ENCODE results near the gene CARMIL1.
A peak's percentile ranks its signal among the peaks of the same experiment; 100 is the strongest.

CARMIL1 gene

DNA sequence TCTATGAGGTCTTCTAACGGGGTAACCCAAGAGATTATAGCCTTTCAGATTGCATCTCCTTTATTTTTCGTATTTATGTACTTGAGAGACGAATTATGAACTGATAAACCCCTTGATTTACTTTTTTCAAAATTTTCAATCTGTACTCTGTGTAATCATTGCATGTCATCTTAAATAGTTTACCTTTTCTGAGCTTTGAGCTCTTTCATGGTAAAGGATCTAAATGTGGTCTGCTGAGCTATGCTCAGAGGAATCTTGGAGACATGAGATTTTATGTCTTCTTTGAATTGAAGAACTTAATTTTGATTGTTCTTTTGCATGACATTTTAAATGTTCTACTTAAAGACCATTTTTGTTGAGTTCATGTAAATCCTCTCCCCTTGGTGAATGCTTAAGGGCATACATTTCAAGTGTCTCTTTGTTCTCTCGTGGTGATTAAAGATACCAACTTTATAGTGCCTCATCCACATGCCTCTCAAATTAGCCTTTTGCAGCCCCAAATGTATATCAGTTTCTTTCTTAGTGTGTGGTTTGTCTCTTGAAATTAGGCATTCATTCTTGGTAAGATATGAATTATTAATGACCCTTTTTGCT is 256.6 kb downstream of the CARMIL1 start:
- DNase-seq = no peak

DNA sequence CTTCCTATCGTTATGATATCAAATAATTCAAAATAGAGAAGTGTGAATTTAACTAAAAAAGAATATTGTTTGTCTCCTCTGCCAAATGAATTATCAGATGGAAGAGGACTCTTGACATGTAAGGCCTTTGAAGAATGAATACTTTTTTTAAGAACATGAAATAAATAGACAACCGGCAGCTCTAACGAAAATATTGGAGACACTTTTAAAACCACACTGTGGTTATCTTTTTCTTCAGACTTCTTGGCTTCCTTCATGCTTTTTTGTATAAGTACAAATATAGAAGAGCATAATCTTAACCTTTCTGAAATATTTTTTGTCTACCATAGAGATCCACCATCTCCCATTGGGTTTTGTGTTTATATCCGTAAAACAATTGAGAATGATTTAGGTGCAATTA is 257.6 kb downstream of the CARMIL1 start:
- no peak for DNase-seq

DNA sequence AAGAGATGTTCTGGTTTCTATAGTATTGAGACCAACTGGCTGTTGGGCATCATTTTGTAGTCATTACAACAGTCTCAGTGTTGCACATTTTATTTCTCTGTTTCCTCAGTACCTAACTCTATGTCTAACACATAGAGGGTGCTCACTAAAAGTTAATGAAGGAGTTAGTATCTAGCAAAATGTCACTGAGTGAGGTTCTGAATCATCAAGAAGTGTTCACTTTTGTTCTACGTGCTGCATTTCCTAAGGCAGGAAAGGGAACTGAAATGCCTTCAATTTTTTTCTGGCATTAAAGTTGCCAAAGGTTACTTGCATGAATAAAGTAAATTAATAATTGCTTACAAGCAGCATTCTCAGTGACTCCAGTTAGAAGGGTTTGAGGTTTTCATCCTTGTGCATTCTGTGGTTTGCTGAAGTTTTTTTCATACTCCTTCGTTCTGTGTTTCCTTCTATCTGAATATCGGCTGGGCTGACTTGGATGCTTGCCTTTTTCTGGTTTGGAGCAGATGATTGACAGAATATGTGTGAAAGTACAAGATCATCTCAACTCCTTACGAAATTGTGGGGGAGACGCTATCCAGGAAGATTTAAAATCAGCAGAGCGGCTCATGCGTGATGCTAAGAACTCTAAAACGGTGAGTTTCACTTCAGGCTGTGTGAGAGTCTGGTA is 258.3 kb downstream of the CARMIL1 start:
- DNase-seq = no peak

DNA sequence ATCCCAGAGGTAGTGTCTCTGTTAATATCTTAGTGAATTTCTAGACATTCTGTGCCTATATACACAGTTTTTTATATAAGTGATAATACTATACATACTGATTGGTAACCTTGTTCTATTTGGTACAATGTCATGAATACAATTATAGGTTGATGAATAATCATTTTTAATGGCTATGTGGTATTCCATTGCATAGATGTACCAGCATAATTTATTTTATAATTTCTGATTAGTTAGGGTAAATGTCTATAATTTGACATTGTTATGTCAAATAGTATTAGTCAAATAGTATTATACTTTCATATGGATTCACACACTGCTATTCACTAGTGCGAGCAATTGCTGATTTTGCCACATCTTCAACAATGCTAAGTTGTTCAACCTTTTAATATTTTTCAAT is 262.1 kb downstream of the CARMIL1 start:
- DNase-seq = no peak

DNA sequence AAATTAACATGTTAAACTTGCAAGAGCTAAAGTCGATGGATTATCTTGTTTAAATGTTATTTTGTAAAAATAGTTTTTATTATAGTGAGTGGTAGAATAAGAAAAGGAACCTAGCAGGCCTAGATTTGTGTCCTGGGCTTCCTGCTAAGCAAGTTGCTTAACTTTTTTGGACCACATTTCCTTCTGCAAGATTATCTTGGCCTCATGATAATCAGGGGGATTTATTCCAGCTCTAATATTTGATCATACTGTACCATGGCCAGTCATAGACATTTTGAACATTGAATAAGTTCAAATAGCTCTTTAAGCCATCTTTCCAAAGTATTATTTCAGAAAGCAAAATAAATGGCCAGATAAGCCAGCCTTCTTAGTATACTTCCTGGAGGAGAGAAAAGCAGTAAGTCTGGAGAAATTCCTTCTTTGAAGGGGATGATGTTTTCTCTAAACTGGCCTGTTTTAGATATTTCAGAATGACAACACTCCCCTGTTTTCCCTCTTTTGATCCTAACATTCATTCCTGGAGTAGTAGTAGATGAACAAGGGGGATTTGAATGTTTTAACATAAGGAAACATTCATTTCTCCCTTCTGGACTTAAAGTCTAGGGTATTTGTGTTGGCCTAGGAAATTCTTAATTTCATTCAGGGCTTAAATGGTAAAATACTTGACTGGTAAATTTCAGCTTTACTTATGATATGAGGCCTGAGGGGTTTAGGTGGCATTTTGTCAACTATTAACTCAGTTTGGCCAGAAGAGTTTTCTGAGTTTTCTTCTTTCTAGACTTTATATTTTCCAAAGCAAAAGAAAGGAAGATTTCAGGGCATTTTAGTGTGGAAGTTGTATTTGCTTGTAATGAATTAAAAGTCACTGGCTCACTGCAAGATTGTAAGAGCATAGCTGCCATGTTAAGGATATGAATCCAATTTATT is 264.1 kb downstream of the CARMIL1 start:
- no peak for DNase-seq

DNA sequence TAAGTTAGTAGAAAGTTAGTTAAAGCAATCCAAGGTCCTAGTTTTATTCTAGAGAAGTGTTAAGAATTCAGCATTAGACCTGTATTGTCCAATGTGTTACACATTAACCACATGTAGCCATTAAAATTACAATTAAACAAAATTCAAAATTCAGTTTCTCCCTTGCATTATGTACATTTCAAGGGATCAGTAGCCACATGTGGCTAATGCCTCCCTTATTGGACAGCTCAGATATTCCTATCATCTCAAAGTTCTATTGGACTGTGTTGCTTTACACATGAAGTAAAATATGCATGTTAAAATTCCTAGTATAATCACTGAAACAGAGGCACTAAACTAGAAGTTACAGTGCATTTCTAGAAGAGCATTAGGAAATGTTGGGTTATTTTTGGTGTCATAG is 265.7 kb downstream of the CARMIL1 start:
- DNase-seq = no peak

DNA sequence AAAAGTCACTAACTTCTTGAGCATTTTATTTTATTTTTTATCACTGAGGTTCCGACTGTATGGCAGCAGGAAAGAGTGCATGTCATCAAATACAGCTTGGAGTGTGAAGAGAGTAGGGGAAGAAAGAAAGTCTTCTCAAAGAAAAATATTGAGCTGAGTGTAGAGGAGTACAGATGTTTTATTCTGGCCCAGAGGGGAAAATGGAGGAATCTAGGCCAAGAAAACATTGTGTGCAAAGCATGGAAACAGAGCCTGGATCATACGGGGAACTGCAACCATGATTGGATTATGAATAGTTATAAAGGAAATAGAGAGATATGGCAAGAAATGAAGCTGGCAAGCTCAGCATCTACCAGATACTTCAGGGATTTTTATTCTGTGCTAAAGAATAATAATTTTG is 268.6 kb downstream of the CARMIL1 start:
- no peak for DNase-seq

DNA sequence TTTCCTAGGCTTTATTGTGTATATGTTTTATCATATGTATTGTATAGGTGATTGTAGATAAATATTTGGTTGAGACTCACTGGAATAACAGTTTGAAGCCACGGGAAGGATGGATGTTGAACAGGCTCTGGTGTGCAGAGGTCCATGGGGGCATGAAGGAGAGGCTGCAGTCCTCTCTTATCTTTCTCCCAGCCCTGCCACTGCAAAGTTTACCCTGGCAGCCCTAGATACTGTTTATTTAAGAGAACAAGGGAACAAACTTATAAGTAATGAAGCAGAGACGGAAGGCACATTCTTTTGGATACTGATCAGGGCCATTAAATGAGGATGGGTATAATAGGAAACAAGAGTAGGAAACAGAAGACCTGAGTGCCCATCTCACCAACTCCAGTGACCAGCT is 269.3 kb downstream of the CARMIL1 start:
- DNase-seq = no peak

DNA sequence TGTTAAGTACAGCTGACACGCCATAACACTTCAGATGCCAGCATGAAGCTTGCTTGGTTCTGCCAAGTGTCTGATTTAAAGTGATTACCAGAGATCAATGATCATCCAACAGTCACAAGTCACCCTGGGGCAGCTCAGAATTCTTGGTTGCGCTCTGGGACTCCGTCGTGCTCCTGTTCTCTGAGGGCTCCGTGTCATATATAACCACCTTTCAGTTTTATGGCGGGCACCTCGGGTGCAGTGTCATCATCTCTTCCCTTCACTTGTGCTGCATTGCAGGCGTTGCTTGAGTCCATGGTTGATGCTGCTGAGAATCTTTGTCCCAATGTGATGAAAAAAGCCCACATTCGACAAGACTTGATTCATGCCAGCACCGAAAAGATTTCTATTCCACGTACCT is 271.5 kb downstream of the CARMIL1 start:
- no peak for DNase-seq

DNA sequence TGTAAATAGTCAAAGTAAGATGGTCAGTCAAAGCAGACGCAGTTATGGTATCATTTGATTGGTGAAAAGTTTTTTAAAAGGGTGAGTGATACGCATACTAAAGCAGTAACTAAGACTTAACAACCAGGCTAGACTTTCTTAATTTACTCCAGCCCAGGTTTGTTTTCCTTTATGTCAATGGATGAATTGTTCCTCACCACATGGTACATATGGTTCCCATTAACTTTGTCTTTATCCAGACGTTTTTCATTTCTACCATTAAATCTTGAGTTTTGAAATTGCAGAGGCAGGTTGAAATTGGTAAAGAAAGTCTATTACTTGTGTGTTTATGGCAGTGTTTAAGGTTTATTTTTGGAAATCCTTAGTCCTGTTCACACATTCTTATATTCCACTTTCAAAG is 274.3 kb downstream of the CARMIL1 start:
- DNase-seq = no peak

DNA sequence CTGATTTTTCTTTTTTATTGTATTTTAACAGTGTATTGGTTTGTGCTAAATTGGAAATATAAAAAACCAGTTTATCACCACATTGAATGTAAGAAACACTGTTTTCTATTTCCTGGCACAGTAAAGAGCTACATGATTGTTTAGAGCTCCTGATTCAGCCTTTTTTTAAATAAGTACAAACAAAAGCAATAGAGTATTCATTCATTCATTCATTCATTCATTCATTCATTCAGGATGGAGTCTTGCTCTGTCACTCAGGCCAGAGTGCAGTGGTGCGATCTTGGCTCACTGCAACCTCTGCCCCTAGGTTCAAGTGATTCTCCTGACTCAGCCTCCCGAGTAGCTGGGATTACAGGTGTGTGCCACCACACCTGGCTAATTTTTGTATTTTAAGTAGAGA is 276.0 kb downstream of the CARMIL1 start:
- DNase-seq = no peak

DNA sequence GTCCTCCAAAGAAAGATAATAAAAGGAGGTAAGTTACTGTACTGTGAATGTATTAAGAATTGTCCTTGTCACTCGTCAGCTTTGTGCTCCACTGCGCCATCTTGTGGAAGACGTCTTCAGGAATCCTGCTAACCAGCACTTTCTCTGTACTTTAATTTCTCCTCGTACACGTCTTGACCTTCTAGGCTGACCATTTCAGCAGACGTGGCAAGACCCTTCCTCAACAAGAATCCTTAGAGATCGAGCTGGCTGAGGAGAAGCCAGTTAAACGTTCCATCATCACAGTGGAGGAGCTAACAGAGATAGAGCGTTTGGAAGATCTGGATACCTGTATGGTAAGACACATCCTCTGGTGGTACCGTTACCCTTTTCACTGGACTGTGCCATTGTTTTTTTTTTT is 277.3 kb downstream of the CARMIL1 start:
- peak; percentile 64 to 76 for DNase-seq

DNA sequence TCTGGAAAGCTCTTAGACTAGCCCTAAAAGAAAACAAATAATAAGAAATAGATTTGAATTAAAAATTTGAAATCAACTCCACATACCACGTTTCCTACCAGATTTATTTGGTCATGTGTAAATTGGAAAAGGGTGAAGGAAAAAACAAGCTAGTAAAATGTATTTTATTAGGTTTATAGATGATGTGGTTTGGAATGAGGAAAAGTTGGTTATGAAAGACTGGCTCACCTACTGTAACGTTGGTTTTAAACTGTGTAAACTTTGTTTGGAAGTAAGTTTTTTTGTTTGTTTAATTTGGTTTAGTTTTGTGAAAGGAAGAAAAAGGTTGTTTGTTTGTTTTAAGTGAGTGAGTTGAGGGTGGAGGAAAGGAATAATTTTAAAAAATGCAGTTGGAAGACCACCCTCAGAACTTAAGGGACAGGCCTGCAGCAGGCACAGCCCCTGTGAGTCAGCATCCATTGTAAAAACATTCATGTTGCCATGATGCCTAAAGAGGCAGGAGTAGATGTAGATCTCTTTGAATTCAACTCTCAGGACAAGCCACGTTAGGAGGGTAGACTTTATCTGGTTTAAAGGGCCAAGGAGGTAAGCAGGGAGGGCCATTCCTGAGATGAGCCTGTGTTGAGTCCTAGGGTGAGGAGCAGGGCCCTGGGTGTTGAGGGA is 279.1 kb downstream of the CARMIL1 start:
- DNase-seq = no peak

DNA sequence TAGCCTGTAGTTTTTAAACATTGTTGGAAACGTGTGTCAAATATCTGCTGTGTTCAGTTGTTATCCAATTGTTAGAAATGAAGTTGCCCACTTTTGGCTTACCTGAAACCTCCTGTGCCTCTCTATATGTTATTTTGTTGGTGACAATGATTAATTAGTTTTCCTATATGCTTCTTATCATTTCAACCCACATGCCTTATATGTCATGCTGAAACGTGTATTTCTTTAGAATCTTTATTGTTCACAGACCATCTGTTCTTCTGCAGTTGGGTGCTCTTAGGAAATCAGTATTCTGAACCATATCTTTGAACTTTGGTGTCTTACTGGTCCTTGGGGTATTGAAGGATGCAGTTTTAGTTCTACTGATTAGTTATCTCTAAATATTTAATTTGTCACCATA is 281.7 kb downstream of the CARMIL1 start:
- no peak for DNase-seq

DNA sequence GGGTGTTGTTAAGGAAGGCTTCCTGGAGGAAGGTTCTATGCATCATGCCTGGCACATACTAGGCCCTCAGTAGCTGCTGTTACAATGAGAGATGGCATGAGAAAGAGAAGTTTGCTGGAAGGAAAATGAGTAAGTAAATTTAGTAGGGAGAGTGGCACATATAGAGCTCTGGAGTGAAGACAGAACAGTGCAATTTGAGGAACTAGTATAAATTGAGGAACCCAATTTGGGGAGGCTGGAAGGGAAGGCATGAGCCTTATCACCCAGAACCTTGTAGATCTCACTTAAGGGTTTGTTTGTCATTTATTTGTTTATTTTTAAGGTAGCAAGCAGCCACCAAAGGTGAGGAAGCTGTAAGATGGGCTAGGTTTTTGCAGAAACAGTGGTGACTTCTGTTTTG is 285.8 kb downstream of the CARMIL1 start:
- DNase-seq = no peak

DNA sequence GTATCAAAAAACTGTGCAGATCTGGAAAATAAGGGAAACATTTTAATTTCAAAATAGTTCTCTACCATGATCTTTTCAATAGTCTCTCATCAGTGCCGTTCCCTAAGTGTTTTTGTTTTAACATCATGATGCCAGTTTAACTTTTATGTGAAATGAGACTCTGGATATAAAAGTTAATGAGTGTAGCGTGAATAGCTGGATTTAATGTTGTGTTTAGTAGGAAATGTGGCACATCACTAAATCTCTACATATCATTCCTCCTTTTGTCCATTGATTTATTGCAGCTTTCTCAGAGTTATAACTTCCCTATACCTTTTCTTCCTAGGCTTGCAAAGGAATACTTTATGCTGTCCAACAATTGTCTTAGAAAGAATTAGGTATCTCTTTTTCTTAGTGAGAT is 291.4 kb downstream of the CARMIL1 start:
- DNase-seq = no peak

DNA sequence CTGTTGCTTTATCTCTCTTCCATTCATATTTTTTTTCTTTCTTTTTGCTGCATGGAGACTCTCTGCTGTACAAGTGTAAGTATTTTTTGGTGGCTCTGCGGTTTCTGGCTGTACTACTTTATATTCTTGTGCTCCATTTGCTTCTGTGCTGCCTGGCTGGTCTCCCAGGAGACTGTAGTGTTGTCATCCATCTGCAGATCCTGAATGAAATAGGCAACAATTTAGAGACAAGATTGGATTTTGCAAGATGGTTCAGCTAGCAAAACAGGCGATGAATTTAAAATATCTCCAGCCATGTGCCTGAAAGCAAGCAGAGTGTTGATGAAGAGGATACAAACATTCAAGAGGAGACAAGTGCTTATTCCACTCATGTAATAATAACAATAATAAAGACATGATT is 297.7 kb downstream of the CARMIL1 start:
- DNase-seq = no peak

DNA sequence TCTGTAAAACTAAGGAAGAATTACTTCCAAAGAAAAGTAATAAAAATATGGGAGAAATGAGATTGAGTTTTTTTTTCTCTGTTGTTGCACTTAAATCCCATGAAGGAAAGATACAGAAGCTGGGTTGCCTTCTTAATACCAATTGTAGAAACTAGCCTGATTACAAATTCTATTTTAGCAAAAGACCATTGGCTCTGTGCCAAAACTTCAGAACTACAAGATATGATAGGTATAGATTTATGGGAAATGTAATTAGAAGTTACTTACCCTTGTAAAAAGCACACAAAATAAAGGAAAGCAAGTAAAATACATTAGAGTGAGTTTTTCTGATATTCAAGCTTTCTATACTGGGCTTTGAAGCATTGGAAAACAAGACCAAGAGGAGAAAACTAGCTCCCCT is 299.4 kb downstream of the CARMIL1 start:
- no peak for DNase-seq

DNA sequence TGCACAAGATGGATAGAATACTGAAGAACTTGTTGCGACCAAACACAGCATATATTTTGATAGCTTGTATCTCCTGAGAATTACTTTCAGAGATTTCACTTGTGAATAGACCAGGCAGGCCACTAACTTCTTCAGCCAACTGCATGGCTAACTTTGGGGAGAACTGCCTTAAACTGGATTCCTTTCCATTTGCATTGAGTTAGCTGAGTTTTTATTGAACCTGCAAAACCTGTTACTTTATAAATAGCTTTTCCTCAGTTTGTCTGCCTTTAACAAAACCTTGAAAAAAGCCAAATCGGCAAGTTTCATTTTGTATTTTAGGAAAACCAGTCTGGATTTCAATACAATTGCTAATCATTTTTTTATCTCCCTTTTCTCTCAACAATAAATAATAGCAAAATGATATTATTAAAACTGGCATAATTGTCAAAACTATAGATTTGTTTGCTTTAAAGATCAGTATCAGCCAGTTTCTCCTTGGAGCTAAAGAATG is 300.3 kb downstream of the CARMIL1 start:
- no peak for DNase-seq

DNA sequence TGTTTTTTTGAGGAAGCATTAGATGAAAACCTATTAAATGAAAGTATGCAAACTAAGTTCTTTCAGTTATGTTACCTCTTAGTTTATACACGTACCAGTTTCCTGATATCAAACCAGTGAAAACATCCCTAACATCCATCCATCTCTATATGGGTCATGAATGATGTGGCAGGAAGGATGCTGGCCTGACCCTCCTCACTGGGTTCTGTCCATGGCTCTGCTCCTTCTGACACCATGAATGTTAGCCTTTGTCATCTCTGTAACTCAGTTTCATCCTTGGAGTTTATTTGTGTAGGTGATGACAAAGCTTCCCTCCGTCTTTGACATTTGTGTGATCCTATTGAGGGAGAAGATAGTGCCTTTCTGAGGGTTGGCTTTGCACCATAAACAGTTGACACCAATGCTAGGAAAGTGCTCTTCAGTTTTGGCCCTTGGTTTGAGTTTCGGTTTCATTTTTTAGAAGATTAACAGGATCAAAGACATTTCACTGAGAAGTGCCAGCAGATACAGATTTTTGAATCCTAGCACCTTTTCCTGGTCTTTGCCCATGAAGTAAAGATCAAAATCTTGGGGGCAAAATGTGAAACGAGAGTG is 300.8 kb downstream of the CARMIL1 start:
- no peak for DNase-seq

DNA sequence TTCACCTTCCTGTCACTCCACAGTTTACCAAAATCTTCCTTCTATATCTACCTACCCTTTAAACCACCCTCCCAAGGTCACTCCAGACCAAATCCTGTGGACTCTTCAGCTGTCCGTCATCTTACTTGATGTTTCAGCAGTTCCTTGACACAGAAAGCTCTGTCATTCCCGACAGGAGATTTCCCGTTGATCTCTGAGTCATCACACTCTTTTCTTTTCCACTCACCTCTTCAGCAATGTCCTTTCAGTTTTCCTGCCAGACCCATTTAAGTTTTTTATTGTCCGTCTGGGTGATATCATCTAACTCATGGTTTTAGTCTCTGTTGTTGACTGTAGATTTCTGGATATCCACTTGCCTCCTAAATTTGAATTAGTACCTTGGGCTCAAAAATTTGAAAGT is 302.9 kb downstream of the CARMIL1 start:
- DNase-seq = no peak

DNA sequence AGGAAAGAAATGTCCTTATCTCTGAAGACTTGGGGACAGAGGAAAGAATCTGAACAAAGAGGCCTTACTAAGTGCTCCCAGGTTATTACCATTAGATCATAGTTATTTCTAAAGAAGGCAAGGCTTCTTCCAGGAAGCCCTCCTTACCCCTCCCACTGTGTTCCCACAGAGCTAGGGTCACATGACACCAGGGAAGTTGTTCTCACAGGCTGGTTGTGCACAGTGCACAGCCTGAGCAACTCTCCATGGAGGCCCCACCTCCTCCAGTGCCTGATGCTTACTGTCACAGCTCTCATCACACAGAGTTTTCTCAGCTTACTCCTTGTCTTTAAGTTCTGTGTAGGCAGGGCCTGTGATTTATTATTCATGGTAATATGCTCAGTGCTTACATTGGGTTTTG is 303.9 kb downstream of the CARMIL1 start:
- no peak for DNase-seq

DNA sequence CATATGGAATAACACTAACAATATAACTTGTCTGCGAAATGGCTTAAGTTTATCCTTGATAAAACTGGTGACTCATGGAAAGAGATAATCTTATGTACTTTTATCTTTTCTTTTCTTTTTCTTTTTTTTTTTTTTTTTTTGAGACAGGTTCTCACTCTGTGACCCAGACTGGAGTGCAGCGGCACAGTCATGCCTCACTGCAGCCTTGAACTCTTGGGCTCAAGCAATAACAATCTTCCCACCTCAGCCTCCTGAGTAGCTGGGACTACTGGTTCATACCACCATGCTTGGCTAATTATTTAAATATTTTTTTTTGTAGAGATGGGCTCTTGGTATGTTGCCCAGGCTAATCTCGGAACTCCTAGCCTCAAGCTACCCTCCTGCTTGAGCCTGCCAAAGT is 304.7 kb downstream of the CARMIL1 start:
- no peak for DNase-seq
